H1 (cell line): Measurements from ENCODE around the gene MBNL3. TPM values are rescaled to one million over a fixed set of nuclear protein-coding genes. Genes with fewer than 3 reads are reported as not detected.

Experiments used
- ATF2 ChIP-seq: IDR thresholded peaks from 2 replicates; pipeline ENCODE4 v1.6.1; 2012; ENCODE audit warnings: low read length, inconsistent platforms
- EGR1 ChIP-seq: IDR thresholded peaks from 2 replicates; pipeline ENCODE4 v1.6.1; 2011; ENCODE audit warnings: low read depth, low read length, borderline replicate concordance
- SRF ChIP-seq: IDR thresholded peaks from 2 replicates; pipeline ENCODE4 v1.6.1; 2011; ENCODE audit warnings: mild to moderate bottlenecking, low read depth, low read length, moderate library complexity
- TEAD4 ChIP-seq: IDR thresholded peaks from 2 replicates; pipeline ENCODE4 v1.6.1; 2012; ENCODE audit warnings: low read depth, low read length, inconsistent platforms, mixed read lengths
- USF2 ChIP-seq: IDR thresholded peaks from 2 replicates; pipeline ENCODE4 v1.6.1; 2011; ENCODE audit warnings: low read length, improper control_type of control experiment
- polyA plus RNA-seq, 7 experiments: library from polyadenylated mRNA; depleted of rRNA in 3 of 7; stranded (reverse) in 5 of 7; unstranded in 2 of 7; fragments of >200 nt in 5 of 7; fragments of 200-250 nt in 2 of 7; gene quantifications; 1 replicate in 5 of 7; 2 replicates in 1 of 7; 4 replicates in 1 of 7; pipeline versions ENCODE4 v1.2.1 to v1.2.3, GENCODE V29; 2011 to 2013; ENCODE audit warnings: missing spikeins in 2 of 7, mixed read lengths in 2 of 7
- total RNA-seq: library from RNA; stranded (reverse); fragmentation: NEBNext Ultra II Directional; extraction: Animal tissue kit (Norgen Biotek cat#: 25700); gene quantifications from 2 replicates; pipeline ENCODE4 v1.2.1, GENCODE V29; 2021

MBNL3 gene
- total and polyA plus RNA-seq, 2 of the 8 experiments (the other 6 are each of a cell fraction or from before 2014, with no cell fraction given) = 3.5 to 4.3 TPM

- TF ChIP-seq TEAD4 (no peak), ATF2 (no peak), SRF (no peak), EGR1 (no peak), USF2 (no peak)
These were observed 104.5 kb downstream of the MBNL3 start (continued) for GRCh38 chrX:132384301-132384700.
